Activated T-helper 2 cell treated with anti-CD3 and anti-CD28 coated beads, Interferon-gamma antibody, Interleukin-2, Interleukin-4, amounts not matched to agents 10 μg/mL and 5 μg/mL and 100 μg/mL, durations not matched to agents 14 hours and 24 hours and 36 hours (primary cell): ENCODE measurements around the gene OR2V1. TPM values are rescaled to one million over a fixed set of nuclear protein-coding genes. Genes with fewer than 3 reads are reported as not detected.

Experiments
- DNase-seq: peaks from one replicate; pipeline ENCODE4 v3.0.0; 2021; ENCODE audit warnings: low spot score
- H3K27ac Mint-ChIP-seq: one replicate; pipeline ENCODE4 v1.8.0; 2021; ENCODE audit warnings: mixed read lengths
- H3K27me3 Mint-ChIP-seq: one replicate; pipeline ENCODE4 v1.8.0; 2021; ENCODE audit warnings: low read depth, mixed read lengths
- H3K36me3 Mint-ChIP-seq: one replicate; pipeline ENCODE4 v1.8.0; 2021; ENCODE audit warnings: low read depth, mixed read lengths
- H3K4me1 Mint-ChIP-seq: one replicate; pipeline ENCODE4 v1.8.0; 2021; ENCODE audit warnings: low read depth, mixed read lengths
- H3K4me3 Mint-ChIP-seq: one replicate; pipeline ENCODE4 v1.8.0; 2021; ENCODE audit warnings: low read depth, mild to moderate bottlenecking, moderate library complexity, mixed read lengths
- H3K9me3 Mint-ChIP-seq: one replicate; pipeline ENCODE4 v1.8.0; 2021; ENCODE audit warnings: mixed read lengths
- intact Hi-C: fragments of 100-400 bp; cut with micrococcal nuclease; formaldehyde crosslinking; loops from one replicate; pipeline ENCODE4 v1.15.1; 2023
- total RNA-seq: library from RNA; stranded (reverse); gene quantifications from 2 replicates; pipeline ENCODE4 v1.2.3, GENCODE V29; 2022

OR2V1 gene
- total RNA-seq, 1 donor from 2014 or later: not detected

- intact Hi-C loops: no loop called here
- DNase-seq: no peak
- H3K4me3 Mint-ChIP-seq: no peak overlapping the region
- no peaks in the 10 kb centered on the region for H3K9me3 Mint-ChIP-seq
- peaks cover 21% of the 10 kb centered on the region for H3K27me3 Mint-ChIP-seq
- no peak overlapping the region for H3K27ac Mint-ChIP-seq
- no peaks in the 10 kb centered on the region for H3K4me1 Mint-ChIP-seq
- H3K36me3 Mint-ChIP-seq: no peaks in the 10 kb centered on the region
Observed at GRCh38 chr5:181087309-181087708, 43.7 kb downstream of the OR2V1 start.

GRCh38 chr5:181086884-181087205 lies 44.1 kb downstream of the OR2V1 start:
- DNase-seq: no peak
- Mint-ChIP-seq H3K36me3 (no peaks in the 10 kb centered on the region), H3K27ac (no peak overlapping the region), H3K9me3 (no peaks in the 10 kb centered on the region), H3K4me3 (no peak overlapping the region), H3K4me1 (no peaks in the 10 kb centered on the region), H3K27me3 (peaks cover 24% of the 10 kb centered on the region)
- intact Hi-C loops: no loop called here

DNA sequence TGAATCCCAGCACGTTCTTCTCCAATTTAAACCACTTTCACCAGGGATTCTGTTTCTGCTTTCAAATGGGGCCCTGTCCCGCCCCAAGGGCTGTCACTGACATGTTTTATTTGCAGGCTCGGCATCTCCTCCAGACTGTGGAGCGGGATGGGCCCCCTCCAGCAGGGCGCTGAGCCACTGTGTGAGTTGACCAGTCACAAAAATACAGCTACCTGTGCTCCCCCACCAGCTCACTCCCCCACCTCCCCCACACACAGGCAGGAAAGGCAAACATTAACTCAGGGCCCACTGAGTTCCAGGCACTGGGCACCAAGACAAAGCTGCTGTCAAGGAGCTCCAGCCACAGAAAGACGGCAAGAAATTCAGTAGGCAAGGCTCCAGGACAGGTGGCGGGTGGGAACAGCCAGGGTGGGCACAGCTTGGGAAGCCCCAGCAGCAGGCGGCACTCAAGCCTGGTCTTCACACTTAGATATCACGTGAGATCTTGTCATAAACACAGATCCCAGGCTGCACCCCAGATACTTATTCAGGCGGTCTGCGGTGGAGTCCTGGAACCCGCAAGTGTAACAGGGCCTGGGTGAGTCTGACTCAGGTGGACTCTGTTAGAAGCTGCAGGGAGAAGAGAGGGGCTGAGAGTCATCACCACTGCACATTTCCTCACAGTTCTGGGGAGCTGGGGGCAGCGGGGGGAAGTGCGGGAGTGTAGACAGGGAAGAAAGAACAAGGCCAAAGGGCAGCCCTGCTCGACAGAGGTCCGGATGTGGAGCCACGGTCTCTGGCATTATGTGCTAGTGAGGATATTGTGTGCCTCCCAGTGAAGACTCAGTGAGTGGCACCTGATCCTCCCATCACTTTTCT lies 44.7 kb downstream of the OR2V1 start:
- Mint-ChIP-seq H3K27me3 (peaks cover 27% of the 10 kb centered on the region), H3K4me3 (no peak overlapping the region), H3K9me3 (no peaks in the 10 kb centered on the region), H3K4me1 (no peaks in the 10 kb centered on the region), H3K27ac (no peak overlapping the region), H3K36me3 (no peaks in the 10 kb centered on the region)
- no peak for DNase-seq
- intact Hi-C loops: no loop called here

DNA sequence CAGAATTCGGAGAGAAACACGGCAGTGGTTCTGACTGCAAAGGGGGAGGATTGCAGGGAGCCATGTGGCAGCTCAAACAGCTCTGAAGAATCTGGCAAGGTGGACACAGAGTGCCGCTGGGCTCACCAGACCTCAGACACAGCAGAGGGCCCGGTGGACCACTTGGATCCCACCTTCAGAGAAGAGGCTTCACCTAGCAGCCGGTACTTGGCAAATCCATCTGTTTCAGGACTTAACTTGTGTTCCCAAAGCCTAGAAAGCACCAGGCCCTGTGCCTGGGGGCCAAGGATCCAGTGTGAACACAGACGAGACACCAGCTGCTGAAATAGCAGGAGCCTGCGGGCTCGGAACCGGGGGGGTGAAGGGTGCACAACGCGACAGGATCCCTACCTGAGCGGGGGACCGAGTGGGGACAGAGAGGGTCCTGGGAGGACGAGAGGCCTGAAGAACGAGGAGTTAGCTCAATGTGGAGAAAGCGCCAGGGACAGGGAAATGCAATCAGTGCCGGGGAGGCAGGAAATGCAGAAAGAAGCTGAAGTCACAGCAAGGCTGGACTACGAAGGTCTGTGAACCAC lies 46.3 kb downstream of the OR2V1 start:
- Mint-ChIP-seq H3K27me3 (peaks cover 34% of the 10 kb centered on the region), H3K9me3 (no peaks in the 10 kb centered on the region), H3K36me3 (no peaks in the 10 kb centered on the region), H3K4me3 (no peak overlapping the region), H3K27ac (no peak overlapping the region), H3K4me1 (no peaks in the 10 kb centered on the region)
- intact Hi-C loops: no loop called here
- DNase-seq: no peak

DNA sequence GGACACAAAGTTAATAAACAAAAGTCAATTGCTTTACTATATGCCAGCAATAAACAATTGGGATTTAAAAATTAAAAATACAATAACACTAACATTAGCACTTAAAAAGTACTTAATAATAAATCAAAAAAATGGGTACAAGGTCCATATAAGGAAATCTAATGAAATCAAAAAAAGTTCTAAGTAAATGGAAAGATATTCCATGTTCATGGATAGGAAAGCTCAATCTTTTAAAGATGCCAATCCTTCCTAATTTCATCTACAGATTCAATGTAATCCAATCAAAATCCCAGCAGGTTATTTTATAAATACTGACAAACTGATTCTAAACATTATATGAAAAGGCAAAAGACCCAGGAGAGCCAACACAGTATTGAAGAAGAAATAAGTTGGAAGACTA lies 49.0 kb downstream of the OR2V1 start:
- no peaks in the 10 kb centered on the region for H3K9me3 Mint-ChIP-seq
- no peaks in the 10 kb centered on the region for H3K4me1 Mint-ChIP-seq
- no peak for DNase-seq
- H3K36me3 Mint-ChIP-seq: no peaks in the 10 kb centered on the region
- H3K27me3 Mint-ChIP-seq: peaks cover 37% of the 10 kb centered on the region
- no peak overlapping the region for H3K4me3 Mint-ChIP-seq
- no peak overlapping the region for H3K27ac Mint-ChIP-seq
- intact Hi-C loops: no loop called here

DNA sequence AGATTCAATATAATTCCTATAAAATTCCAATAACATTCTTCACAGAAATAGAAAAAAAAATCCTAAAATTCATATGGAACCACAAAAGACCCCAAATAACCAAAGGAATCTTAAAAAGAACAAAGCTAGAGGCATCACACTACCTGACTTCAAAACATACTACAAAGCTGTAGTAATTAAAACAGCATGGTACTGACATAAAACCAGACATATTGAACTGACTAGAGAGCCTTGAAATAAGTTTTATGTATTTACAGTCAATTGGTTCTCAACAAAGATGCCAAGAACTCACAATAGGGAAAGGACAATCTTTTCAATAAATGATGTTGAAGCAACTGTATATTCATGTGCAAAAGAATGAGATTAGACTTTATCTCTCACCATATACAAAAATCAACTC lies 54.0 kb downstream of the OR2V1 start:
- Mint-ChIP-seq H3K9me3 (no peaks in the 10 kb centered on the region), H3K4me1 (no peaks in the 10 kb centered on the region), H3K4me3 (no peak overlapping the region), H3K27ac (no peak overlapping the region), H3K36me3 (no peaks in the 10 kb centered on the region), H3K27me3 (peaks cover 14% of the 10 kb centered on the region)
- intact Hi-C loops: no loop called here
- no peak for DNase-seq

Other genes with a start within 250 kb of the OR2V1 start
- 0.18 and 0.25 TPM in 2 replicates for gene BTNL8, start 232.0 kb downstream of the OR2V1 start, total RNA-seq
- not detected in 2 replicates for gene BTNL3, start 142.3 kb downstream of the OR2V1 start, total RNA-seq
- 0.09 TPM in 1 of 2 replicates, not detected in the other for gene BTNL9, start 90.9 kb downstream of the OR2V1 start, total RNA-seq
- not detected in 2 replicates for gene OR2V2, start 16.4 kb upstream of the OR2V1 start, total RNA-seq
- gene TRIM7, start 74.0 kb upstream of the OR2V1 start, total RNA-seq: 3.9 and 4.8 TPM in 2 replicates
- gene TRIM41, start 92.1 kb upstream of the OR2V1 start, total RNA-seq: 32.2 and 33.0 TPM in 2 replicates
- gene RACK1, start 112.7 kb upstream of the OR2V1 start, total RNA-seq: 2,110 and 2,123 TPM in 2 replicates
- gene TRIM52, start 130.0 kb upstream of the OR2V1 start, total RNA-seq: 15.5 and 16.9 TPM in 2 replicates
- not detected in 2 replicates for gene OR4F3, start 236.1 kb upstream of the OR2V1 start, total RNA-seq